ENCODE results near the gene PIP5K1B. TPM values are rescaled to one million over a fixed set of nuclear protein-coding genes. Genes with fewer than 3 reads are reported as not detected.

Gene PIP5K1B
- total RNA-seq, 1 donor from 2014 or later: 2.1 TPM

DNA sequence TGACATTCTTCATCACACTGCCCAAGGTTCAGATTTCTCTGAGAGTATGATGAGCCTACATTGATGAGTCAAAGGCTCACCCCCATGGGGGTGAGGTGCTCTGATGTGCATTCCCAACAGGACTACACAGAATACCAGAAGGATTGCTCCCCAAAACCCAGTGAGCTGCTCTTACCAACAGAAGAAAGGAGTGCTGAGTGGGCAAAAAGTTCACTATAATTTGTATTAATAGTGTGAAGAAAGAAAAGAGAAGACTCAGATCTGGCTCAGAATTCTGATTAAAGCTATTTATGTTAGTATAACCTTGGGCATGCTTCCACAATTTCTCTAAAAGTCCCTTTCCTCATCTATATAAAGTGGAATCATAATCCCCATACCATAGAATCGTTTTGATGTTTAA, 262.8 kb downstream of the PIP5K1B start:
- H3K4me1 ChIP-seq (ENCODE audit: control insufficient read depth in 3 of 3, insufficient read depth in 3 of 3, low read length in 3 of 3): no peaks in the 10 kb centered on the region

DNA sequence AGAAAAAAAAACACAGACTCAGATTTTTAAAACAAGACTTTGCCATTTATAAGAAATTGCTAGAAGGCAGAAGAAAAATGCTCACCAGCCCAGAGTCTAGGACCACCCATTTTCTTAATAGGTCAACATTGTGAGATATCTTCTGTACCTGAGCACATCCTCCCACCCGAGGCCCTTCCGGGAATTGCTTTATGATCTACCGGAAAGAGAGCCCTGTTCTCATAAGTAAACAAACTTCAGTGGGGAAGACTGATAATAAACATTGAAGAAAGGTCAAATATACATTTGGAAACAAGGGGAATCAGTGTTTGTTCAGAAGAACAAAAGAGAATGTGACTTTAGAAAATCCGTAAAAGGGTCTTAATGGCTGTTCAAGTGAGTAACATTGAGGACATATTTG, 264.5 kb downstream of the PIP5K1B start:
- H3K9ac ChIP-seq (ENCODE audit: low read depth in 1 of 3, low read length in 3 of 3): no peak overlapping the region
- no peaks in the 10 kb centered on the region for H3K9me3 ChIP-seq (ENCODE audit: control insufficient read depth in 3 of 3, low read length in 3 of 3)
- H3K36me3 ChIP-seq (ENCODE audit: control insufficient read depth in 3 of 3, insufficient read depth in 3 of 3, low read length in 3 of 3): no peaks in the 10 kb centered on the region
- no peaks in the 10 kb centered on the region for H3K27me3 ChIP-seq (ENCODE audit: control insufficient read depth in 3 of 3, insufficient read depth in 3 of 3, low read length in 3 of 3)
- H3K4me3 ChIP-seq (ENCODE audit: low read length in 3 of 3): no peak overlapping the region
- H3K4me1 ChIP-seq (ENCODE audit: control insufficient read depth in 3 of 3, insufficient read depth in 3 of 3, low read length in 3 of 3): no peaks in the 10 kb centered on the region
- no peak overlapping the region for H3K27ac ChIP-seq (ENCODE audit: low read depth, low read length)

More for the DNA sequence above, 262.8 kb downstream of the PIP5K1B start:
- Histone ChIP-seq H3K27ac (ENCODE audit: low read depth, low read length) (no peak overlapping the region), H3K9ac (ENCODE audit: low read depth in 1 of 3, low read length in 3 of 3) (no peak overlapping the region), H3K27me3 (ENCODE audit: control insufficient read depth in 3 of 3, insufficient read depth in 3 of 3, low read length in 3 of 3) (no peaks in the 10 kb centered on the region), H3K9me3 (ENCODE audit: control insufficient read depth in 3 of 3, low read length in 3 of 3) (no peaks in the 10 kb centered on the region), H3K36me3 (ENCODE audit: control insufficient read depth in 3 of 3, insufficient read depth in 3 of 3, low read length in 3 of 3) (no peaks in the 10 kb centered on the region), H3K4me3 (ENCODE audit: low read length in 3 of 3) (no peak overlapping the region)

DNA sequence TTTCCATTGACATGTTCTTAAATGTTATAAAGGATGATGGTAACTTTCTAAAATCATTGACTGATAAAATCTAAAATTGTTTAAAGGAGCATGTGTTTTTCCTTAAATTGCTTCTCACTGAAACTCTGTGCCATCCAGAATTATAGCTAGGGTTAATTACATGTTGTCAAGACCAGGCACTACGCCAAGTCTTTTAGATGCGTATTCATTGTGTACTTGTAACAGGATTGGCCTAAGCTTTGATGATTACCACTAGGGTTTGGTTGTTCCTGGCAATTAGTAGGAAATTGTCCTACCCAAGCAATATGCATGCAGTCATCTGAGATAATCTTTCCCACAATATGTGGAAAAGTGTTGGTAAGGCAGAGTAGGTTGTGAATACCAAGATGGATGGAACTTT, 265.1 kb downstream of the PIP5K1B start:
- Histone ChIP-seq H3K9ac (ENCODE audit: low read depth in 1 of 3, low read length in 3 of 3) (no peak overlapping the region), H3K36me3 (ENCODE audit: control insufficient read depth in 3 of 3, insufficient read depth in 3 of 3, low read length in 3 of 3) (no peaks in the 10 kb centered on the region), H3K4me3 (ENCODE audit: low read length in 3 of 3) (no peak overlapping the region), H3K27me3 (ENCODE audit: control insufficient read depth in 3 of 3, insufficient read depth in 3 of 3, low read length in 3 of 3) (no peaks in the 10 kb centered on the region), H3K9me3 (ENCODE audit: control insufficient read depth in 3 of 3, low read length in 3 of 3) (no peaks in the 10 kb centered on the region), H3K27ac (ENCODE audit: low read depth, low read length) (no peak overlapping the region), H3K4me1 (ENCODE audit: control insufficient read depth in 3 of 3, insufficient read depth in 3 of 3, low read length in 3 of 3) (no peaks in the 10 kb centered on the region)

DNA sequence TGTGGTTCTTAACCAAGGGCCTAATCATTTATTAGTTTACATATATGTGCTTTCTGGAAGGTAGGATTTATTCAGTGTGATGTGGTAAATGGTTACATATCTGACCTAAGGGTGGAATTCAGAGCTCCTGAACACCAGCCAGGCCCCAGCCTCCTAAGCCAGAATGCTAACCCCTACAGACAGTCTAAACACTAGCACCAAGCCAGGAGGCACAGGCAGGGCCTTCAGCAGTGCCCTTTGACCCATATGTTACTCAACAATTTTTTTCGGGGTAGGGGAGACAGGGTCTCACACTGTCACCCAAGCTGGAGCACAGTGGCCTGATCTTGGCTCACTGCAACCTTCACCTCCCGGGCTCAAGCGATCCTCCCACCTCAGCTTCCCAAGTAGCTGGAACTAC, 268.6 kb downstream of the PIP5K1B start:
- Histone ChIP-seq H3K36me3 (ENCODE audit: control insufficient read depth in 3 of 3, insufficient read depth in 3 of 3, low read length in 3 of 3) (no peaks in the 10 kb centered on the region), H3K9me3 (ENCODE audit: control insufficient read depth in 3 of 3, low read length in 3 of 3) (no peaks in the 10 kb centered on the region), H3K27me3 (ENCODE audit: control insufficient read depth in 3 of 3, insufficient read depth in 3 of 3, low read length in 3 of 3) (no peaks in the 10 kb centered on the region), H3K9ac (ENCODE audit: low read depth in 1 of 3, low read length in 3 of 3) (no peak overlapping the region), H3K4me3 (ENCODE audit: low read length in 3 of 3) (no peak overlapping the region), H3K4me1 (ENCODE audit: control insufficient read depth in 3 of 3, insufficient read depth in 3 of 3, low read length in 3 of 3) (no peaks in the 10 kb centered on the region), H3K27ac (ENCODE audit: low read depth, low read length) (no peak overlapping the region)

DNA sequence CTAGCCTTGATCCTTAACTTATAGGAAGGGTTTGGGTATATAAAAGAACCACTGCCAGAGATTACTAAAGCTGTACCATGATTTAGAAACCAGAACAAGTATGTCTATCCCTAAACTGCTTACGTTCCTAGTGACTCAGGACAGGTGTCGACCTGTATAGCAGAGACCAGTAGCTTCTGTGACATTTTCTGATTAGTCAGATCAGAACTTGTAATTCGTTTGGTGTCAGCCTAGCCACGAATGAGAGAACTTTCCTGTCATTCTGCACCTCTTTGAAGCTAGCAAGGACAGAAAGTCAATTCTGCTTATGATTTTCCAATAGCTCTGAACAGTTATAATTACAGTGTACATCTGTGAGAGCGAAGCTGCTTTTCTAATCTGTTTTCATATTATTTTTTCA, 269.4 kb downstream of the PIP5K1B start:
- H3K27me3 ChIP-seq (ENCODE audit: control insufficient read depth in 3 of 3, insufficient read depth in 3 of 3, low read length in 3 of 3): no peaks in the 10 kb centered on the region
- no peaks in the 10 kb centered on the region for H3K36me3 ChIP-seq (ENCODE audit: control insufficient read depth in 3 of 3, insufficient read depth in 3 of 3, low read length in 3 of 3)
- no peak overlapping the region for H3K27ac ChIP-seq (ENCODE audit: low read depth, low read length)
- H3K4me1 ChIP-seq (ENCODE audit: control insufficient read depth in 3 of 3, insufficient read depth in 3 of 3, low read length in 3 of 3): peaks cover under 1 to 2% (median under 1%) of the 10 kb centered on the region in 3 donors
- H3K9ac ChIP-seq (ENCODE audit: low read depth in 1 of 3, low read length in 3 of 3): no peak overlapping the region
- H3K4me3 ChIP-seq (ENCODE audit: low read length in 3 of 3): no peak overlapping the region
- H3K9me3 ChIP-seq (ENCODE audit: control insufficient read depth in 3 of 3, low read length in 3 of 3): no peaks in the 10 kb centered on the region

DNA sequence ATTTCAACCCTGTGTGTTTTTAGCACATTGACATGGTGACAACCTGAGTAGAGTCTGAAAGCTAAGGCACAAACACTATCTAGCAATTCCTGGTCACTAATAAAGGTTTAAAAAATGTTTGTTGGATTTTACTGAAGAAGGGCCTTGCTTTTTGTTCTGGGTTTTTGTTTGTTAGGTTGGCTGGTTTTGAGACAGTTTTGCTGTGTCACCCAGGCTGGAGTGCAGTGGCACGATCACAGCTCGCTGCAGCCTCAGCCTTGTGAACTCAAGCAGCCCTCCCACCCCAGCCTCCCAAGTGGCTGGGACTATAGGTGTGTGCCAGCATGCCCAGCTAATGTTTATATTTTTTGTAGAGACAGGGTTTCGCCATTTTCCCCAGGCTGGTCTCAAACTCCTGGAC, 269.9 kb downstream of the PIP5K1B start:
- no peak overlapping the region for H3K4me3 ChIP-seq (ENCODE audit: low read length in 3 of 3)
- H3K4me1 ChIP-seq (ENCODE audit: control insufficient read depth in 3 of 3, insufficient read depth in 3 of 3, low read length in 3 of 3): peaks cover 5 to 7% (median 5%) of the 10 kb centered on the region in 3 donors
- H3K27me3 ChIP-seq (ENCODE audit: control insufficient read depth in 3 of 3, insufficient read depth in 3 of 3, low read length in 3 of 3): no peaks in the 10 kb centered on the region
- no peaks in the 10 kb centered on the region for H3K9me3 ChIP-seq (ENCODE audit: control insufficient read depth in 3 of 3, low read length in 3 of 3)
- H3K27ac ChIP-seq (ENCODE audit: low read depth, low read length): no peak overlapping the region
- no peaks in the 10 kb centered on the region for H3K36me3 ChIP-seq (ENCODE audit: control insufficient read depth in 3 of 3, insufficient read depth in 3 of 3, low read length in 3 of 3)
- no peak overlapping the region for H3K9ac ChIP-seq (ENCODE audit: low read depth in 1 of 3, low read length in 3 of 3)

DNA sequence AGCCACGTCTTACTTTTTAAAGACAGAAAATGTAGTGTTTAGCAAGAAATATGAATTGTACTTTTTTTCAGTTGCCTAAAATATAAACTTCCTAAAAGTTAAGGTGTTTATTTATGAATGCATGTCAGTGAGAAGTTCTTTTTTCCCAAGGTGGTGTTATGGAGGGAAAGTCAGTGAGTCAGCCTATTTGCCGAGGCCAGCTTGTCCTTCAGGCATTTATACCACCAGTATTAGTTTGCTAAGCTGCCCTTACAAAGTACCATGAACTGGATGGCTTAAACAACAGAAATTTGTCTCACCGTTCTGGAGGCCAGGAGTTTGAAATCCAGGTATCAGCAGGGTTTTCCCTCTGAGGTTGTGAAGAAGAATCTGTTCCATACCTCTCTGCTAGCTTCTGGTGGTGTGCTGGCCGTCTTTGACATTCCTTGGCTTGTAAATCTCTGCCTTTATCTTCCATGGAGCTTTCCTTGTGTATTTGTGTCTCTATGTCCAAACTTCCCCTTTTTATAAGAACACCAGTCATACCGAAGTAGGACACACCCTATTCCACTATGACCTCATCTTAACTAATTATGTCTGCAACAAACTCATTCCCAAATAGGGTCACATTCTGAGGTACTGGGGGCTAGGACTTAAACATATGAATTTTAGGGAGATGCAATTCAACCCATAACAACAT, 270.5 kb downstream of the PIP5K1B start:
- Histone ChIP-seq H3K9ac (ENCODE audit: low read depth in 1 of 3, low read length in 3 of 3) (no peak overlapping the region), H3K9me3 (ENCODE audit: control insufficient read depth in 3 of 3, low read length in 3 of 3) (no peaks in the 10 kb centered on the region), H3K4me3 (ENCODE audit: low read length in 3 of 3) (peak overlapping the region in 1 of 3 donors; percentile 32), H3K4me1 (ENCODE audit: control insufficient read depth in 3 of 3, insufficient read depth in 3 of 3, low read length in 3 of 3) (peaks cover 10 to 13% (median 11%) of the 10 kb centered on the region in 3 donors), H3K36me3 (ENCODE audit: control insufficient read depth in 3 of 3, insufficient read depth in 3 of 3, low read length in 3 of 3) (no peaks in the 10 kb centered on the region), H3K27ac (ENCODE audit: low read depth, low read length) (no peak overlapping the region), H3K27me3 (ENCODE audit: control insufficient read depth in 3 of 3, insufficient read depth in 3 of 3, low read length in 3 of 3) (no peaks in the 10 kb centered on the region)

DNA sequence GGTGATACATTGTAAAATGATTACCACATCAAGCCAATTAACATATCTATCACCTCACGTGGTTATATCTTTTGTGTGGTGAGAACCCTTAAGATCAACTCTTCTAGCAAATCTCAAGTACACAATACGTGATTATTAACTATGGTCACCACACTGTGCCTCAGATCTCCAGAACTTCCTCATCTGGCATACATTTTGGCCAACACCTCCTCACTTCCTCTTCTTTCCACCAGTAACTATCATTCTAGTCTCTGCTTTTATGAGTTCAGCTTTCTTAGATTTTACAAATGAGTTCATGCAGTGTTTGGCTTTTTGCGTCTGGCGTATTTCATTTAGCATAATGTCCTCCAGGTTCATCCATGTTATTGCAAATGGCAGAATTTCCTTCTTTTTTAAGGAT, 273.0 kb downstream of the PIP5K1B start:
- H3K4me3 ChIP-seq (ENCODE audit: low read length in 3 of 3): no peak overlapping the region
- no peaks in the 10 kb centered on the region for H3K36me3 ChIP-seq (ENCODE audit: control insufficient read depth in 3 of 3, insufficient read depth in 3 of 3, low read length in 3 of 3)
- peaks cover 19 to 26% (median 20%) of the 10 kb centered on the region in 3 donors for H3K4me1 ChIP-seq (ENCODE audit: control insufficient read depth in 3 of 3, insufficient read depth in 3 of 3, low read length in 3 of 3)
- no peak overlapping the region for H3K27ac ChIP-seq (ENCODE audit: low read depth, low read length)
- H3K9me3 ChIP-seq (ENCODE audit: control insufficient read depth in 3 of 3, low read length in 3 of 3): no peaks in the 10 kb centered on the region
- H3K9ac ChIP-seq (ENCODE audit: low read depth in 1 of 3, low read length in 3 of 3): no peak overlapping the region
- no peaks in the 10 kb centered on the region for H3K27me3 ChIP-seq (ENCODE audit: control insufficient read depth in 3 of 3, insufficient read depth in 3 of 3, low read length in 3 of 3)

DNA sequence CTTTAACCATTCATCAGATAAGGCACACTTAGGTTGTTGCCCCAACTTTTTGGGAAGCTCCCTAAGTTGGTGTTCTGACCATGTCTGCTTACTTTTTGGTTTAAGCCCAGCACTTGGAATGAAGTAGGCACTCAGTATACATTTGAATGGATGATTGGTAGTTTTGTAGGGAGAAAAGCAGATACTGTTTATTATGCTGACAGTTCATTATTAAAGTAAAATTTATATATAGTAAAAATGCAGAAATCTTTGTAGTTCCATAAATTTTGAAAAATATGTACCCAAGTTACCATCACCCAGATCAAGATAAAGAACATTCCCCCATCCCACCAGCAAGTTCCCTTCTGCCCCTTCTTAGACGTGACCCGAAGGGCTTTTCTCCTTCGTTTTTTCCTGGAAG, 273.5 kb downstream of the PIP5K1B start:
- no peaks in the 10 kb centered on the region for H3K36me3 ChIP-seq (ENCODE audit: control insufficient read depth in 3 of 3, insufficient read depth in 3 of 3, low read length in 3 of 3)
- no peaks in the 10 kb centered on the region for H3K27me3 ChIP-seq (ENCODE audit: control insufficient read depth in 3 of 3, insufficient read depth in 3 of 3, low read length in 3 of 3)
- no peaks in the 10 kb centered on the region for H3K9me3 ChIP-seq (ENCODE audit: control insufficient read depth in 3 of 3, low read length in 3 of 3)
- H3K4me1 ChIP-seq (ENCODE audit: control insufficient read depth in 3 of 3, insufficient read depth in 3 of 3, low read length in 3 of 3): peaks cover 24 to 29% (median 24%) of the 10 kb centered on the region in 3 donors
- H3K27ac ChIP-seq (ENCODE audit: low read depth, low read length): no peak overlapping the region
- H3K9ac ChIP-seq (ENCODE audit: low read depth in 1 of 3, low read length in 3 of 3): no peak overlapping the region
- no peak overlapping the region for H3K4me3 ChIP-seq (ENCODE audit: low read length in 3 of 3)

DNA sequence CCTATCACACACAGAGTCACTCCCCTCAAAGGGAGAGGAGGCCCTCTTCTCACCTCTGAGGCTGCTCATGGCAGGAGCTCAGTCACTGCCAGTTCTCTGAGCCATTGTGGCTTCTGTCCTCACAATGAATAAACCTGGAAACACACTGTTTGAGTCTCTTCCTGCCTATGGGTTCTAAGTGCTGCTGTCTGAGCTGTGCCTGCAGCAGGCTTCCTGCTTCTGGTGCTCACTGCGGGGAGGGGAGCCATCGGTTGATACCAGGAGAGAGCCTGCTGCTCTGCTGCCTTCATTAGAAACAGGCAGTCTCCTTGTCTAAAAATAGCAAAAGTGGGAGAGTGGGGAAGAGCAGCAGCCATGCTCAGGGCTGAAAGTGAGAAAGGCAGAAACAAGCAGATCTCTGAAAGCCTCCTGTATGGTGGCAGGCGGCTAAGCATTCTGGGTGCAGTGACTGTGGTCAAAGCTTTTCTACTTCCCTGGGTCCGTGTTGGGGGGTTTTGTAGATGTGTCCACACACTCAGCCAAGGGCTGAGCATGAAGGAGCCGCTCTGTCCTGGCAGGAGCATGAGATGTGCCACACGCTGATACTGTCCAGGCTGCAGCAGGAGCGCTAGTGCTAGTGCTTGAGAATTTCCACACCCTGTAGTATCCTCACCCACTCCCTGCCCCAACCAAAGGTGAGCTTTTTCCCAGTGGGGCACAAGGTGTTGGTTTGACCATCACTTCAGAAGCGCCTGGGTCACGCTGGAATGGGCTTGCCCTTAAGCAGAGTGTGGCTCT, 274.7 kb downstream of the PIP5K1B start:
- Histone ChIP-seq H3K27ac (ENCODE audit: low read depth, low read length) (no peak overlapping the region), H3K4me1 (ENCODE audit: control insufficient read depth in 3 of 3, insufficient read depth in 3 of 3, low read length in 3 of 3) (peaks cover 26 to 36% (median 27%) of the 10 kb centered on the region in 3 donors), H3K9ac (ENCODE audit: low read depth in 1 of 3, low read length in 3 of 3) (no peak overlapping the region), H3K27me3 (ENCODE audit: control insufficient read depth in 3 of 3, insufficient read depth in 3 of 3, low read length in 3 of 3) (no peaks in the 10 kb centered on the region), H3K36me3 (ENCODE audit: control insufficient read depth in 3 of 3, insufficient read depth in 3 of 3, low read length in 3 of 3) (no peaks in the 10 kb centered on the region), H3K4me3 (ENCODE audit: low read length in 3 of 3) (no peak overlapping the region), H3K9me3 (ENCODE audit: control insufficient read depth in 3 of 3, low read length in 3 of 3) (no peaks in the 10 kb centered on the region)

Data from skeletal muscle tissue (tissue), 4 donors.